Germinal center (tissue), 1 donor: Measurements from ENCODE around the gene HTR2B.
"Not testable (repeated sequence)": the region's sequence is repeated elsewhere in the genome, so short reads cannot be mapped to it uniquely, and the experiment has no call there.

Experiments used
- DNase-seq: peaks from one replicate; pipeline ENCODE4 v3.0.0; 2012; ENCODE audit warnings: mixed read lengths, low spot score

Gene HTR2B

GRCh38 chr2:231133365-231134099 is 8.7 kb upstream of the HTR2B start:
- no peak for DNase-seq

- DNase-seq, result no peak
Observed at GRCh38 chr2:231132129-231132528, 7.3 kb upstream of the HTR2B start.

- no peak for DNase-seq
Observed at GRCh38 chr2:231130336-231131056, 5.7 kb upstream of the HTR2B start.

GRCh38 chr2:231129216-231129615 is 4.4 kb upstream of the HTR2B start:
- no peak for DNase-seq

DNA sequence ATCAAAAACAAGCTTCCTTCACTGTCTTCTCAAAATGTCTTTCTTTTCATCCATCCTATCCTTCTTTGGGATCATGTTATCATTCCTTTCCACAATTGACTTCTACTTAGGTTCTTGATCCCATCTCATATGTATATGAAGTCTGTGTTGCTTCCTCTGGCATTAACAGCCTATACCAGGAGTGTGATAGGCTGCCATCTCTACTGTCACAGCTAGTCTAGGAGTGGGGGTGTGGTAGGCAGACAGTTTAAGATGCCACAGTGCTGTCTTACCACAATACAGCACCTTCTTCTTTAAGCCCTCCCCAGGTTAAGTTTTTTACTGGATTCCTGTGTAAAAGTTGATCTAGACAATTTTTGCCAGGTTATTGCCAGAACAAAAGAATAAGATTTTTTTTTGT is 3.7 kb upstream of the HTR2B start:
- no peak for DNase-seq

DNA sequence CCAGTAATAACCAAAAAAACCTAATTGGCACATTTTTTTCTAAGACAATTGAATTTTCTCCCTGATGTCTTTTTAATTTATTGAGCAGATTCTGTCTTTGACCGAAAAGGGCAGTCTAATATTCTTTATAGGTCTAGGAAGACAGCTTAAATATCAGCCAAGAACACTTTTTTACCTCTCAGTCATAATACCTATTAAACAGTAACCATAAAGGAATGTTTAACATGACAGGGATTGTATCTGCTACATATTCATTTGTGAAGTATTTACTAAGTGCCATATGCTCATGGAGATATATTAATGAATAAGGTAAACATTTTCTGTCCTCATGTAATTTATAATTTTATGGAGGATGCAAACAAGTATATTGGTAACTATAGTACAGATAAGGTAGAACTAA is 3.1 kb upstream of the HTR2B start:
- no peak for DNase-seq

- no peak for DNase-seq
Observed at GRCh38 chr2:231127480-231127879, 2.6 kb upstream of the HTR2B start.

DNA sequence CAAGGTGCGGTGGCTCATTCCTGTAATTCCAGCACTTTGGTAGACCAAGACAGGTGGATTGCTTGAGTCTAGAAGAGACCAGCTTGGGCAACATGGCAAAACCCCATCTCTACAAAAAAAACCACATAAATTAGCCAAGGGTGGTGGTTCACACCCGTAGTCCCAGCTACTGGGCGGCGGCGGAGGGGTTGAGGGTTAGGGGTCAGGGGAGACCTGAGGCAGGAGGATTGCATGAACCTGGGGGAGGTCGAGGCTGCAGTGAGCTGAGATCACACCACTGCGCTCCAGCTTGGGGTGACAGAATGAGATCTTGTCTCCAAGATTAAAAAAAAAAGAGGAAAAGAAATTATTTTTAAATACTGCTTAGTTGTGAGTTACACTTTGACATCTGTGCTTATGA is 1.3 kb upstream of the HTR2B start:
- DNase-seq, result no peak

GRCh38 chr2:231123362-231123898 is 1.4 kb downstream of the HTR2B start:
- DNase-seq, result no peak

DNA sequence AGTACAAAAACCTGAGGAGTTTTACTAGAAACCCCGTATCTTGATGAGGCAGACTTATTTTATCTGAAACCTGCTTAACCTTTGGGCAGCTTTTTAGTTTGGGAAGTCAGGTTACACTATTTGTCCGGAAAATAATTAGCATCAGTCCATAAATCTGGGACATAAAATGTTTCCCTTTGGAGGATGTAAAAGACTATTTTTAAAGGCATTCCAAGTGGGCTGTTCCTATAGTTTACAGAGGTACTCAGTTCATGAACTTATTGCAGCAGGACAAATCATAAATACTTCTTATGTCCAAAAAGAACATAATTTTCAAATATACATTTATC is 6.3 kb downstream of the HTR2B start:
- DNase-seq, result no peak

DNA sequence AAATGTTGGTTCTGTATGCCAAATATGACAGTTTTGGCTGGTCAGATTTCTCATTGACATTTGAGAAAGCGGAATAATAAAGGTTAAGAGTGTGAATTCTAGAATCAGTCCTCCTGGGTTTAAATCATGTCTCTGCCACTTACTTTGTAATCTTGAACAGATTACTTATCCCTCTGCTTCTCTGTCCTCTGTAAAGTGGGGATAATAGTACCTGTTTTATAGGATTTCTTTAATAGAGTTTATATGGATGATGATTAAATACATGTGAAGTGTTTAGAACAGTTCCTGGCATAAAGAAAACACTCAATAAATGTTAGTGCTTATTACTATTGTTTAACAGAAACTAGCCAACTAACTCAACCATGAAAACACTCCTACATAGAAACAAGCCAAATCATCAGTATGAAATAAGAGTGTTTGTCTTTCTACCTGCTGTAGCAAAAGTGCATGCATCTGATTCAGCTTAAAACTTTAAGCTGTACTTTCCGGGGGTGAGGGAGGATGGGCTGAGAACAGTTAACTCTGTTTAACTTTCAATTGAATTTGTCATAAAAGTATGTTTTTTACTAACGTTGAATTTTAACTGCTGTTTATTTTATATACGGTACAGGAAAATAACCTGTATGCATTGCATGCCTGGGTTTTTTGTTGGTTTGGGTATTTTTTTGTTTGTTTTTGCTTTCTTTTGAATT is 6.8 kb downstream of the HTR2B start:
- DNase-seq, result no peak

GRCh38 chr2:231117148-231117547 is 7.7 kb downstream of the HTR2B start:
- no peak for DNase-seq

DNA sequence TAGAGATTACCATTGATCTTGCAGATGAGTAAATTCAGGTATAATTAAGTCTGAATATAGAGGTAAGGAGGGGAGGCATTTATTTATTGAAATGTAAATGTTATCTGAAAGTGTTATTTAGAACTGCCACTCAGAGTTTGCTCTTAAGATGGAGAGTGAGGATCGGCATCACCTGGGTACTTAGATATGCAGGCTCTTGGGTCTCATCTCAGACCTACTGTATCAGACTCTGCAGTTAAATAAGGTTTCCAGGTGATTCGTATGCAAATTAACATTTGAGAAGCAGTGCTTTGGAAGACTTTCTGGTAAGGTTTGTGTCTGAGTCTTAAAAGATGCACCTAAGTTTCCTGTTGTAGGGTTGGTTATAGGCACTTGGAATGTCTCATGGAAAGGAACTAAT is 9.2 kb downstream of the HTR2B start:
- no peak for DNase-seq

GRCh38 chr2:231113489-231113888 is 11.4 kb downstream of the HTR2B start:
- DNase-seq, result no peak

DNA sequence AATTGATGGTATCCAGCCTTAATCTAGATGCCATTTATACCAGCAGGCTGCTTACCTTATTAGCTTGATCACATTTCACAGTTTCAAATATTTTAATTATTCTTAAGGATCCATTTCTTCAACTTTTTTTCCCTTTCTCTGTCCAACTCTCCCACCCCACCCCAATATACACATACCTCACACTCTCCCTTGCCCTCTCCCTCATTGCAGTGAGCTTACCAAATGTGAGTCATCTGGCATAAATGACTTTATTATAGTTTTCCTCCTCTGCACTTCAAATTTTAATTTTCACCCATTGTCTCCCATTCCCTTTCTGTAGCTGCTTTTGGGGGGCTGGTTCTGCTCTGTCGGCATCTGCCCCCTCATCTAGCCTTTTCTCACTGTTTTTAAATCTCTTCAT is 12.9 kb downstream of the HTR2B start:
- DNase-seq, result no peak

- no peak for DNase-seq
Observed at GRCh38 chr2:231110551-231110950, 14.3 kb downstream of the HTR2B start.

GRCh38 chr2:231104115-231104713 is 20.6 kb downstream of the HTR2B start:
- DNase-seq, result peak; percentile 52

DNA sequence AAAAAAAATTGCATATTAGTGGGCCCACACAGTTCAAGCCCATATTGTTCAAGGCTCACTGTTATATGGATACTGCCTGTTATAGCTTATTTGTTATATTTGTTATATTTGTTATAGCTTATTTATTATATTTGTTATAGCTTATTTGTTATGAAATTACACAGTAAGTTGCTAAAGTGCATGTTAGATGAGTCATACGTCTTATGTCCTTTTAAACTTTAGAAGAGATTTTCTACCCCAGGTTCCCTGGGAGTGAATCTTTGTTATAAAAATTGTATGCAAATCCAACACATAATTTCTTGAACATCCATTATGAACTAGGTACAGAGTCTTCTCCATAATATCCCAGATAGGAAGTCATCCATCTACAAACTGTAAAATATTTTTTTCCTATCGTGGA is 22.1 kb downstream of the HTR2B start:
- DNase-seq, result no peak

DNA sequence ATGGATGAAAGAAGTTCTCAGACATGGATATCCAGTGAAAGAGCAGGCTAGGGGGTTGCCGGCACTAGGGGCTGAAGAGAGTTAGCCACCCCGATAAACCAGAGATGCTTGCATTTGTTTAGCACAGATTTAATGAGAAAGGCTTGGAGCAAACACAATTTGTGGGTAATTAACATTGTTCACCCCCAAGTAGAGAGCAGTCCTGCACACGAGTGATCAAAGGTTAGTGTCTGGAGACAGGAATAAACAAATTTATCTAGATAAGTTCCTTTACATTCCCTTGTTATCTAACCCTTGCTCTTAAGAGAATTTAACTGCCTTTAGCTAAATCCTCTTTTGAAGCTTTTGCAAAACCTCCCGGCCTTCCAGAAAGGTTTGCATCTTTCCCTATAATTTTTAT is 23.9 kb downstream of the HTR2B start:
- DNase-seq, result no peak

DNA sequence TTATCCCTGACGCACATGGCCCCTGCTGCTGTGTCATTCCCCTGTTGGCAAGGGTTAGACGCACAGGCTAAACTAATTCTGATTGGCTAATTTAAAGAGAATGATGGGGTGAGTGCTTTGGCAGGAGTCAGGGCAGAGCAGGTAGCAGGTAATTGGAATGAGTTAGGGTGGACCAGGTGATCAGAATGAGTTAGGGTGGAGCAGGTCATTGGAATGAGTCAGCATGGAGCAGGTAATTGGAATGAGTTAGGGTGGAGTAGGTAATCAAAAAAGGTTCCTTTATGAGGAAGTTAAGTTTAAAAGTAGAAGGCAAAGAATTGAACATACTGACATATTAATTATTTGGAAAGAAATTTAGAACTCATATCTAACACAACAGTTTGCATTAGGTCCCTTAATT is 24.5 kb downstream of the HTR2B start:
- DNase-seq, result not testable (repeated sequence)

GRCh38 chr2:231099918-231100317 is 24.9 kb downstream of the HTR2B start:
- no peak for DNase-seq

DNA sequence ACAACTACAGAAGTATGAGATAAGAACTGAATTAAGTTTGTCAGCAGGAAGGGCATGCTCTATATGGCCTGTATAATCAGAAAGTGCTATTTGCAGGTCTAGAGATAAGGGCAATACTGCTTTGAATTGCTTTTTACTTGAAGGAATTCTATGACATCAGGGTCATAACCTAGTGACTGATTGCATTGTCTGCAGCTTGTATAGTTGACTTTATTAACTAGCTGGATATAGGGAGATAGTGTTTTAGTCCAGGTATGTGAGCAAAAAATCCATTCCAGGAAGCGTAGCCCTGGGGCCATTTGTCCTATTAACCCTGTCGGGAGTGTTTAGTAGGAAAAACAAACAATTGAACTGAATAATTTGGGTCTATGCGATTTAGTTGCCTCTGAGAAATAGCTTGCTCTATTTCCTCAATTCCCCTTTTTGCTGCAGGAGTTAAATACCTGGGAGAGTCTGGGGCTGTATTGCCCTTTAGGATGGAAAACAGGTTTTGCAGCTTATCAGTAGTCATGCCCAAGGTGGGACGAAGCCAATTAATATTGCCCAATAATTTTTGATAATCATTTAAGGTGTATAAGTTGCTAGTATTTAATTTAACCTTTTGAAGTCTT is 30.0 kb downstream of the HTR2B start:
- no peak for DNase-seq
